GM21447 (cell line): ENCODE measurements around the gene PPFIBP2.

Source experiments
- ATAC-seq: cut with Tn5 transposase; IDR thresholded peaks from one replicate; pipeline ENCODE4 v1.9.1; 2021; ENCODE audit not compliant: unreplicated experiment

PPFIBP2 gene

GRCh38 chr11:7548659-7549274 is 35.0 kb downstream of the PPFIBP2 start:
- peak; percentile 92 for ATAC-seq

GRCh38 chr11:7549681-7550080 is 35.9 kb downstream of the PPFIBP2 start:
- no peak for ATAC-seq

- no peak for ATAC-seq
Measured at GRCh38 chr11:7551571-7551970, 37.8 kb downstream of the PPFIBP2 start.

- ATAC-seq = no peak
Measured at GRCh38 chr11:7552666-7553065, 38.9 kb downstream of the PPFIBP2 start.

GRCh38 chr11:7555052-7555699 is 41.4 kb downstream of the PPFIBP2 start:
- no peak for ATAC-seq

GRCh38 chr11:7558046-7558445 is 44.2 kb downstream of the PPFIBP2 start:
- ATAC-seq = no peak

- ATAC-seq = no peak
Measured at GRCh38 chr11:7559398-7560283, 45.8 kb downstream of the PPFIBP2 start.

- ATAC-seq = no peak
Measured at GRCh38 chr11:7561562-7561961, 47.8 kb downstream of the PPFIBP2 start.

- no peak for ATAC-seq
Measured at GRCh38 chr11:7563281-7563680, 49.5 kb downstream of the PPFIBP2 start.

GRCh38 chr11:7564803-7565202 is 51.0 kb downstream of the PPFIBP2 start:
- ATAC-seq = no peak

- no peak for ATAC-seq
Measured at GRCh38 chr11:7567311-7567710, 53.5 kb downstream of the PPFIBP2 start.

GRCh38 chr11:7569044-7569443 is 55.2 kb downstream of the PPFIBP2 start:
- no peak for ATAC-seq

GRCh38 chr11:7570241-7570640 is 56.4 kb downstream of the PPFIBP2 start:
- no peak for ATAC-seq

GRCh38 chr11:7570938-7571521 is 57.2 kb downstream of the PPFIBP2 start:
- no peak for ATAC-seq

GRCh38 chr11:7571640-7572000 is 57.8 kb downstream of the PPFIBP2 start:
- peak; percentile 42 for ATAC-seq

GRCh38 chr11:7572001-7572712 is 58.4 kb downstream of the PPFIBP2 start:
- ATAC-seq = no peak

GRCh38 chr11:7573193-7573557 is 59.4 kb downstream of the PPFIBP2 start:
- no peak for ATAC-seq

- ATAC-seq = no peak
Measured at GRCh38 chr11:7573558-7574296, 59.9 kb downstream of the PPFIBP2 start.

- ATAC-seq = no peak
Measured at GRCh38 chr11:7574491-7575130, 60.8 kb downstream of the PPFIBP2 start.
